Loucy (cell line): ENCODE data around the gene UVRAG.

Experiments used
- H2AFZ ChIP-seq: fragments of 200-600 bp; sonication (generic); 2 replicates; pipeline ENCODE4 v1.6.0; 2016; ENCODE audit warnings: antibody characterized with exemption, mild to moderate bottlenecking, low read length, moderate library complexity
- H3F3A ChIP-seq: fragments of 200-600 bp; 2 replicates; pipeline ENCODE4 v1.6.0; 2016; ENCODE audit warnings: antibody characterized with exemption, low read depth, mild to moderate bottlenecking
- H3K27me3 ChIP-seq: fragments of 200-600 bp; sonication (generic); 2 replicates; pipeline ENCODE4 v1.6.1; 2014; ENCODE audit warnings: low read length, mild to moderate bottlenecking; ENCODE audit not compliant: insufficient read depth, poor library complexity, severe bottlenecking
- H3K36me3 ChIP-seq: fragments of 200-600 bp; sonication (generic); 2 replicates; pipeline ENCODE4 v1.6.1; 2016; ENCODE audit warnings: low read length; ENCODE audit not compliant: insufficient read depth
- H3K4me1 ChIP-seq: fragments of 200-600 bp; sonication (generic); 2 replicates; pipeline ENCODE4 v1.5.1; 2014; ENCODE audit warnings: low read length, mild to moderate bottlenecking; ENCODE audit not compliant: insufficient read depth, poor library complexity, severe bottlenecking
- H3K4me2 ChIP-seq: fragments of 200-600 bp; sonication (generic); 2 replicates; pipeline ENCODE4 v1.6.0; 2014; ENCODE audit warnings: antibody characterized with exemption, low read length, low read depth, mild to moderate bottlenecking; ENCODE audit not compliant: poor library complexity, severe bottlenecking
- H3K4me3 ChIP-seq: fragments of 200-600 bp; sonication (generic); 2 replicates; pipeline ENCODE4 v1.5.1; 2014; ENCODE audit warnings: low read length, mild to moderate bottlenecking, mixed read lengths; ENCODE audit not compliant: poor library complexity, severe bottlenecking
- H3K79me2 ChIP-seq: fragments of 200-600 bp; sonication (generic); 2 replicates; pipeline ENCODE4 v1.6.1; 2014; ENCODE audit warnings: low read length; ENCODE audit not compliant: insufficient read depth
- H3K9ac ChIP-seq: fragments of 200-600 bp; sonication (generic); 2 replicates; pipeline ENCODE4 v1.6.0; 2014; ENCODE audit warnings: mild to moderate bottlenecking, low read depth, low read length, moderate library complexity; ENCODE audit not compliant: poor library complexity, severe bottlenecking
- H3K9me2 ChIP-seq: fragments of 200-600 bp; sonication (generic); replicated peaks from 2 replicates; pipeline ENCODE4 v1.6.1; 2016; ENCODE audit warnings: low read depth, low read length, mixed read lengths
- H3K9me3 ChIP-seq: fragments of 200-600 bp; sonication (generic); 2 replicates; pipeline ENCODE4 v1.6.1; 2014; ENCODE audit warnings: mild to moderate bottlenecking, antibody characterized with exemption, low read length, low read depth; ENCODE audit not compliant: insufficient read depth
- H4K20me1 ChIP-seq: fragments of 200-600 bp; sonication (generic); 2 replicates; pipeline ENCODE4 v1.6.0; 2014; ENCODE audit warnings: antibody characterized with exemption, low read length, mild to moderate bottlenecking; ENCODE audit not compliant: insufficient read depth, poor library complexity, severe bottlenecking
- CTCF ChIP-seq: fragments of 200-600 bp; sonication (generic); conservative IDR thresholded peaks from 2 replicates; pipeline ENCODE4 v1.5.1; 2014; ENCODE audit warnings: mild to moderate bottlenecking, antibody characterized with exemption, low read length
- EZH2phosphoT487 ChIP-seq: fragments of 200-600 bp; IDR thresholded peaks from 2 replicates; pipeline ENCODE4 v1.6.1; 2018; ENCODE audit warnings: antibody characterized with exemption, mild to moderate bottlenecking, moderate library complexity, borderline replicate concordance

UVRAG gene

DNA sequence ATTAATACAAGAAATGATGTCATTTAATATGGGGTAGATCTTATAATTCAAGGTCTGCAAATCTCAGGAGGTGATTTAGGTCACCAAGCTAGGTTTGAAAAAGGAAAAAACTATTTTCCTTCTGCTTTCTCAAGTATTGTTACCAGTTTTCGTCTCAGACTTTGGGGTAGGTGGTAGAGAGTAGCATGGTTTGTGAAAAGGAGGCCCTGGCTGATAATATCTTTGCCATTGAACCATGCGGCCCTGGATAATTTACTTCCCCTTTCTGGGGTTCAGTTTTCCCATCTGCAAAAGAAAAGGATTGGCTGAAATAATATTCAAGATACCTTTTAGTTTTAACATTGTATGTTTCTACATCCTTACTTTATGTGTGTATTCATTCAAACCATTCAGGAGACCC, 299.2 kb downstream of the UVRAG start:
- no peak overlapping the region for H3K4me2 ChIP-seq
- H3K4me1 ChIP-seq, result no peaks in the 10 kb centered on the region
- no peaks in the 10 kb centered on the region for H3K9me2 ChIP-seq
- no peak overlapping the region for H3K9ac ChIP-seq
- H3K4me3 ChIP-seq, result no peak overlapping the region
- no peaks in the 10 kb centered on the region; the same call in 1 of the 2 replicates for H3K36me3 ChIP-seq
- no peaks in the 10 kb centered on the region for H4K20me1 ChIP-seq
- no peak overlapping the region for H2AFZ ChIP-seq
- no peaks in the 10 kb centered on the region for H3K27me3 ChIP-seq
- TF ChIP-seq EZH2phosphoT487 (no peak), CTCF (no peak)
- no peaks in the 10 kb centered on the region for H3K79me2 ChIP-seq
- no peaks in the 10 kb centered on the region for H3K9me3 ChIP-seq
- no peaks in the 10 kb centered on the region for H3F3A ChIP-seq

DNA sequence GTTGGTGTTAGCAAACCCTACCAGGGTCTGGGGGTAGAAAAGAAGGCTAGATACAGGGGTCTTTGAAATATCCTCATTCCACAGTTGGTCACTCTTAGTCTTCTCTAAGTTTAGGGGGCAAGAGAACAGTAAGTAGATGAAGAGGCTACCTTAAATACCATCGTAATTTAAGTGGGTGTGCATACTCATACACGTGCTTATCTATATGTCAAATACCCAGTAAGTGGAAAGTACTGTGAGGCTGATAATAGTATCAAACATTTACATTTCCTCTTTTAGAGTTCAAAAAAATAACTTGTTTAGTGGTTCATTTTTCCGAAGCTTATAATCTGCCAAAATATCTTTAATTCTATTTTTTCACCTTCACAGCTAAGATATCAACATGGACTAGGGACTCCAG, 300.5 kb downstream of the UVRAG start:
- TF ChIP-seq EZH2phosphoT487 (no peak), CTCF (no peak)
- Histone ChIP-seq H3K9ac (no peak overlapping the region), H3K9me3 (no peaks in the 10 kb centered on the region), H3K4me3 (no peak overlapping the region), H3K79me2 (no peaks in the 10 kb centered on the region), H3K27me3 (no peaks in the 10 kb centered on the region), H2AFZ (no peak overlapping the region), H4K20me1 (no peaks in the 10 kb centered on the region), H3K9me2 (no peaks in the 10 kb centered on the region), H3K4me2 (no peak overlapping the region), H3K36me3 (no peaks in the 10 kb centered on the region; the same call in 1 of the 2 replicates), H3F3A (no peaks in the 10 kb centered on the region), H3K4me1 (peaks cover 12% of the 10 kb centered on the region)

- Histone ChIP-seq H3K9ac (no peak overlapping the region), H3K9me3 (no peaks in the 10 kb centered on the region), H3K4me1 (peaks cover 12% of the 10 kb centered on the region), H3K4me2 (no peak overlapping the region), H3K4me3 (no peak overlapping the region), H3K79me2 (no peaks in the 10 kb centered on the region), H3F3A (no peaks in the 10 kb centered on the region), H3K36me3 (no peaks in the 10 kb centered on the region; the same call in 1 of the 2 replicates), H4K20me1 (no peaks in the 10 kb centered on the region), H2AFZ (no peak overlapping the region), H3K9me2 (no peaks in the 10 kb centered on the region), H3K27me3 (no peaks in the 10 kb centered on the region)
- TF ChIP-seq EZH2phosphoT487 (no peak), CTCF (no peak)
Observed at GRCh38 chr11:76119032-76119431, 304.0 kb downstream of the UVRAG start.
